Activated CD4-positive, alpha-beta T cell treated with anti-CD3 and anti-CD28 coated beads for 48 hours (primary cell): Measurements from ENCODE around the gene ACVRL1.

Experiments
- DNase-seq: peaks from one replicate; pipeline ENCODE4 v3.0.0-alpha.2; 2020

ACVRL1 gene

GRCh38 chr12:51907083-51907855 is at the start of gene ACVRL1:
Gene ACVRL1, plus strand, starts transcription at chr12:51907504. Its CDS starts 4,971 bp downstream, at chr12:51912475.
- no peak for DNase-seq

- no peak for DNase-seq
Observed at GRCh38 chr12:51860986-51861385, 46.3 kb upstream of the ACVRL1 start.

DNA sequence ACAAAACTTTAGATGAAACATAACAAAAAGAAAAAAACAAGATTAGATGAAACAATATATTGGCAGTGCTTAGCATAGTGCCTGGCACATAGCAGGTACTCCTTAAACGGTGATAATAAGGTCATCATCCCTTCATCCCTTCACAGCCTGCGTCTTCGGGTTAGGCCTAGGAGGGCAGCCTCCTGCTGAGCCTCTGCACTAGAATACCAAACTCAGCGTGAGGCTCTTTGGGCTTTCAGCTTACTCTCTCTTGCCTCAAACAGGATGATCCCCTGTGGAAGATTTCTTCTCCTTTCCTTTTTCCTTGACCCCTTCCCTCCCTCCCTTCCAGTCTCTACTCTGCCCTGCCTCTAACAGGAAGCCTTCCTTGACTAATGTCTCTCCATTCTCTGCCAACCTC is 44.4 kb upstream of the ACVRL1 start:
- DNase-seq, result no peak

- no peak for DNase-seq
Observed at GRCh38 chr12:51863363-51863932, 43.9 kb upstream of the ACVRL1 start.

- peak; percentile 57 for DNase-seq
Observed at GRCh38 chr12:51863933-51864832, 43.1 kb upstream of the ACVRL1 start.

DNA sequence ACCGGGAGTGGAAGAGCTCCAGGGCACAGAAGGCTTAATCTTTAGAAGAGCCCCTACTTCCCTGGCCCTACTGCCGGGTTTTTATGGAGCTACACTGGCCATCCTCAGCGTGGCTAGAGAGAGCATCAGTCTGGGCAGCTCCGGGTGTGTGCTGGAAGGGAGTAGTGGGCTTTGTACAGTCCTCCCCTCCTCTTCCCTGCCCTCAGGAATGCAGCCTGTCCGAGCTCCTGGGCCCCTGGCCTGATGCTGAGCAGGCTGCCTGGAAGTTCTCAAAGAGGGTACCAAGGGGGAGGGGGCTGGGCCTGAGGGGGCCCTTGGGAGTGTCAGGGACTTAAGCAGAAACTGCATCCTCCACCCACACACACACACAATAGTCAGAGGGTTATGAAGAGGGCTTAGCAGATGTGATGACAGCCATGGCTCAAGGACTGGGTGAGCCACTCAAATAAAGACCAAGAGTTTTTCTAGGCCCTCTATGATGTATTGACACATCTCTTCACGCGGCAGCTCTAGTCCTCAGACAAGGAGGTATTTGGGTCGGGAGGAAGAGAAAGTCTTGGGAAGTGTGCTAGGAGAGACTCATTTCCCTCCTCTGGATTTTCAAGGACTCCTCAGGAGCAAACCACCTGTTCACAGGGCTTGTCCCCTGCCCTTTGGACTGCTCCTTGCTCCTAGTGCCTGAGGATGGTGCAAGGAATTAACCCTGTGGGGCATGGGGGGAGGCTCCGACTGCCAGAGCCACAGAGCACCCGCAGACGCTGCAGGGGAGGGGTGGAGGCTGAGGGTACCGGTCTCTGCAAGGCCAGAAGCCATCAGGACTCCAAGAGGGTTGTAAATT is 42.3 kb upstream of the ACVRL1 start:
- DNase-seq, result no peak

GRCh38 chr12:51865757-51866270 is 41.5 kb upstream of the ACVRL1 start:
- DNase-seq, result no peak

GRCh38 chr12:51866324-51866723 is 41.0 kb upstream of the ACVRL1 start:
- DNase-seq, result no peak

- DNase-seq, result no peak
Observed at GRCh38 chr12:51866762-51867161, 40.5 kb upstream of the ACVRL1 start.

- DNase-seq, result no peak
Observed at GRCh38 chr12:51867371-51867770, 39.9 kb upstream of the ACVRL1 start.

DNA sequence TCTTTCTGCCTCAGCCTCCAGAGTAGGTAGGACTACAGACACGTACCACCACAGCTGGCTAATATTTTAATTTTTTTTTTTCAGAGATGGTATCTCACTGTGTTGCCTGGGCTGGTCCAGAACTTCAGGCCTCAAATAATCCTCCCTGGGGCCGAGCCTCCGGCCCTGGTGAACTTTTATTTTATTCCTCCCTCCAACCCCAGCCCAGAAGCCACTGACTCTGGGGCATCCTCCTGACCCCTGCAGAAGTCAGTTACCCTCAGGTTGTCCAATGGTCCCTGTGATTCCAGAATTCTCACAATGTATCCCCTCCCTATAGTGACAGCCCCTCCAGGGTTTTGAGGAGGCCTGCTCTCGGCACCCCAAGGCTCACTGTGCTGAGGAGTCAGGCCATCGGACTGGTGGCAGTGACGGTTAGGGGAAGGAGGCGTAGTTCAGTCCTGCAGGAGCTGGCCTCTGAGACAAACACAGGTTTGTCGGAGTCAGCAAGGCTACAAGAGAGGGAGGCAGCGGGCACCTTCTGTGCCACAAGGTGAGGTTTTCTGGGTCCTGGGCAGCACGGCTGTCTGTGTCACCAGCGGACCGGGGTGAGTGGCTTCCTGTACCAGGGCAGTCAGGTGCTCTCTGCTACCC is 39.4 kb upstream of the ACVRL1 start:
- DNase-seq, result no peak

DNA sequence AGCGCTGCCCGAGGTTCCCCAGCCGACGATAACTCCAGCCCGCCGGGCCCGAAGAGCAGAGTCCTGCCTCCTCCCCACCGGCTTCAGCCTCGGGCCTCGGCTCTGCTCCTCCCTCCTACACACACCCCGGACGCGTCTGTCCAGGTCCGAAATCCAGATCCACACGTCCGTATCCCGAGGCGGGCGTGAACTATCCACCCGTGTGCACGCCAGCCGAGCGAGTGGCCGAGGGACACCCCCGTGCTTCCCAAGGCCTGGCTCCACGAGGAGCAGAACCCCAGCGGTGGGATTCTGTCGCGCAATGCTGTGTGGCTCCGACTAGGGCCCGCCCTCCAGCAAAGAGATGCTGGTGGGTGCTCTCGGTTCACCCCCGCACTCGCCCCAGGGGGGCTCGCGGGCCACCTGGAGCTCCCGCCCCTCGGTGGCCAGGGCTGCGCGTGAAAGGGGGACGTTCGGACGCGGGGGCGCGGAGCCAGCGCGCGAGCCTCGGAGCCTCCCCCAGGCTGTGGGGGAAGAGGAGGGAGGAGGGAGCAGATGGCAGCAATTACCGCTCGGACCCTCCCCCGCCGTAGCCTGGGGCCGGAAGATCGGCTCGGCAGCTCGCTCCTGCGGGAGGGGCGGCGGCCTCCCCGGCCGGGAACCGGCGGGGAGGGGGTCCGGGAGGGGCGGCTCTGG is 38.3 kb upstream of the ACVRL1 start:
- DNase-seq, result no peak

DNA sequence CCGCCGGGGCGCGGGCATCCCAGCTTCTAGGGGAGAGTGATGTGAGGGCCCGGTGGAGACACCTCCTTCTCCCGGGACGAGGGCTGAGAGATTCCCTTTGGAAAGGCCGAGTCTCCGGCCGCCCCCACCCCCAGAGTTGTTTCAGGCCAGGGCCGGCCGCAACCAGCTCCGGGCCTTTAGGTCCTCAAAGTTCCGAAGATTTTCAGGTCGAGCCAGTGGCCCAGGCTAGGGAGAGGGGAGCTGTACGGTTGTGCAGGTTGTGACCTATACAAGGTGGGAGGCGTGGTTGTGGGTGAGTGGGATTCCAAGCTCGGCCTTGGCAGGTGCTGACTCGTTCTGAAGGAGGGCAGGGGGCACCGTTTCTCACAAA is 37.8 kb upstream of the ACVRL1 start:
- no peak for DNase-seq

- no peak for DNase-seq
Observed at GRCh38 chr12:51869931-51870330, 37.4 kb upstream of the ACVRL1 start.

DNA sequence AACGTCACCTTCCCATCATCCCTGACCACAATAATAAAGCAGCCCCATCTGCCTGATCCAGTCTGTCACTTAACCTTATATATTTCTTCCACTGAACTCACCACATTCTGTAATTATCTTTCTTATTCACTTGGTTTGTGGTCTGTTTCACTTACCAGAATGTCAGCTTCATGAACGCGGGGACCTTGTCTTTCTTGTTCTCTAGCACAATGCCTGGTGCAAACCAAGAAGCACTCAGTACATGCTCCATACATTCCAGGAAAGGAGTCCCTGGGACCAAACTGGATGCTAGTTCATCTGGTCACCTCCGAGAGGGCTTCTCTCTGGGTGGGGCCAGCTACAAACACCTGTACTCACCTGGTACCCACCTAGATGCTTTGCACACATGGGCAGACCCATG is 36.8 kb upstream of the ACVRL1 start:
- DNase-seq, result no peak

DNA sequence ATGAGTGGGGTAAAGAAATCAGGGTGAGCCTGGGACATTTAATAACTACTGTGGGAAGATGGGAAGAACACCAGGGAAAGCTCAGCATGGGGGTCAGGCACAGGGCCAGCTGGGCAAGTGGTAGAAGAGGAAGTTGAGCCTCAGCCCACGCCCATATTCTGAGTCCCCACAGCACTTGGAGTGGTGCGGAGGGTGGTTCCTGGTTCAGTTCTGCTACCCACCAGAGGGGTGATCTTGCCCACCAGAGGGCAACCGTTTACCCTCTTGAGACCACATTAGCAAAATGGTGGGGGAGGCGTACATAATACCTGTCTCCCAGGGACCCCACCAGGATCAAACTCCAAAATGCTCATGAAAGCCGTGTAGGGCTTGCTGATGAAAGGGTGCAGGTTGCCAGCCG is 36.2 kb upstream of the ACVRL1 start:
- no peak for DNase-seq

- no peak for DNase-seq
Observed at GRCh38 chr12:51871918-51872688, 35.2 kb upstream of the ACVRL1 start.

GRCh38 chr12:51872689-51872981 is 34.7 kb upstream of the ACVRL1 start:
- DNase-seq, result no peak

- no peak for DNase-seq
Observed at GRCh38 chr12:51873251-51873994, 33.9 kb upstream of the ACVRL1 start.

GRCh38 chr12:51874000-51874399 is 33.3 kb upstream of the ACVRL1 start:
- no peak for DNase-seq
